SK-N-SH treated with all-trans-retinoic acid at 6 μM for 48 hours (cell line): ENCODE results near the gene RUFY4.

Experiments used
- ARNTL ChIP-seq: fragments of 450-650 bp; formaldehyde crosslinking; IDR thresholded peaks from 2 replicates; pipeline ENCODE4 v1.5.0; 2020; ENCODE audit warnings: low read depth, mild to moderate bottlenecking, moderate library complexity, borderline replicate concordance
- CREB5 ChIP-seq: fragments of 250-450 bp; sonication (Bioruptor Pico); IDR thresholded peaks from 2 replicates; pipeline ENCODE4 v1.5.1; 2020; ENCODE audit warnings: low read depth, mild to moderate bottlenecking, moderate library complexity
- CSRNP3 ChIP-seq: fragments of 250-450 bp; sonication (Bioruptor Pico); IDR thresholded peaks from 2 replicates; pipeline ENCODE4 v1.5.1; 2021; ENCODE audit warnings: mild to moderate bottlenecking, moderate library complexity
- ESRRG ChIP-seq: fragments of 250-450 bp; sonication (Bioruptor Pico); IDR thresholded peaks from 2 replicates; pipeline ENCODE4 v1.6.1; 2021; ENCODE audit warnings: mild to moderate bottlenecking
- ISL1 ChIP-seq: fragments of 250-450 bp; sonication (Bioruptor Pico); IDR thresholded peaks from 2 replicates; pipeline ENCODE4 v2.1.2; 2022; ENCODE audit warnings: mild to moderate bottlenecking, moderate library complexity
- OSR1 ChIP-seq: fragments of 250-450 bp; sonication (Bioruptor Pico); IDR thresholded peaks from 2 replicates; pipeline ENCODE4 v1.8.0; 2022; ENCODE audit warnings: moderate library complexity, mild to moderate bottlenecking, inconsistent platforms
- PATZ1 ChIP-seq: fragments of 250-450 bp; sonication (Bioruptor Pico); IDR thresholded peaks from 2 replicates; pipeline ENCODE4 v1.8.0; 2020; ENCODE audit warnings: mild to moderate bottlenecking, moderate library complexity, borderline replicate concordance
- PPARA ChIP-seq: fragments of 250-450 bp; sonication (Bioruptor Pico); IDR thresholded peaks from 2 replicates; pipeline ENCODE4 v1.5.0; 2020; ENCODE audit warnings: mild to moderate bottlenecking, borderline replicate concordance
- RARB ChIP-seq: fragments of 250-450 bp; sonication (Bioruptor Pico); IDR thresholded peaks from 2 replicates; pipeline ENCODE4 v1.8.0; 2021; ENCODE audit warnings: mild to moderate bottlenecking, moderate library complexity
- SNAI2 ChIP-seq: fragments of 250-450 bp; sonication (Bioruptor Pico); IDR thresholded peaks from 2 replicates; pipeline ENCODE4 v1.5.0; 2020; ENCODE audit warnings: mild to moderate bottlenecking, moderate library complexity
- ZFP30 ChIP-seq: fragments of 450-650 bp; formaldehyde crosslinking; IDR thresholded peaks from 2 replicates; pipeline ENCODE4 v1.5.0; 2022; ENCODE audit warnings: mild to moderate bottlenecking, moderate library complexity
- ZNF70 ChIP-seq: fragments of 450-650 bp; formaldehyde crosslinking; IDR thresholded peaks from 2 replicates; pipeline ENCODE4 v1.5.0; 2020; ENCODE audit warnings: mild to moderate bottlenecking, moderate library complexity

- TF ChIP-seq RARB (CRISPR knock-in tag) (no peak), PATZ1 (CRISPR knock-in tag) (no peak), ZNF70 (CRISPR knock-in tag) (no peak), ESRRG (no peak), ARNTL (CRISPR knock-in tag) (no peak), CREB5 (CRISPR knock-in tag) (no peak), ZFP30 (CRISPR knock-in tag) (no peak), CSRNP3 (no peak), SNAI2 (CRISPR knock-in tag) (no peak), OSR1 (CRISPR knock-in tag) (no peak), PPARA (no peak), ISL1 (CRISPR knock-in tag) (no peak)
These were observed 56.0 kb downstream of the RUFY4 start for GRCh38 chr2:218125095-218125494.
